ENCODE measurements around the gene SRSF2. TPM values are rescaled to one million over a fixed set of nuclear protein-coding genes. Genes with fewer than 3 reads are reported as not detected.
"Not testable (repeated sequence)": the region's sequence is repeated elsewhere in the genome, so short reads cannot be mapped to it uniquely, and the experiment has no call there.

SRSF2 gene
- total RNA-seq, 1 donor from 2014 or later: 215 TPM

DNA sequence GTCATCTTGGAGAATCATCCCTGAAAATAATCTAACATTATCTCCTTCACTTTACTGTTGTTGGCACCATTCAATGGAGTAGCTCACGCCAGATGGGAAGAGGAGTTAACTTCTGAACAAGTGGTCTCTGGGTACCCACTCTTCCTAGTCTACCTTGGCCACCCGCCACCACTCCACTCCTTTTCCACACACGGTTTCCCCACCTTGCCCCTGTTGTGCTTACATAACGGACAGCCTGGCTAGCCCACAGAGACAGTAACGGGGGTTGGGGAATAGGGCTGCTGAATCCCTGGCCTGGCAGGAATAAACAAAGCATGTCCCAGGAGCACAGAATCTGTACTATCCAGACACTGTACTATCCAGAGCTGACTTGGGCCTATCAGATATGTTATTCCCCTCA, 22.8 kb downstream of the SRSF2 start:
- DNase-seq (ENCODE audit: low spot score): no peak
- no peaks in the 10 kb centered on the region for H3K9me3 Mint-ChIP-seq (ENCODE audit: unreplicated experiment)
- TF ChIP-seq CTCF (IDR thresholded peaks at IDR 0.05; ENCODE audit: unreplicated experiment): no peak
- peaks cover 5% of the 10 kb centered on the region for H3K27me3 Mint-ChIP-seq (ENCODE audit: unreplicated experiment)
- H3K4me1 Mint-ChIP-seq (ENCODE audit: unreplicated experiment): peaks cover 15% of the 10 kb centered on the region
- no peak overlapping the region for H3K4me3 Mint-ChIP-seq (ENCODE audit: unreplicated experiment)
- peaks cover 34% of the 10 kb centered on the region for H3K36me3 Mint-ChIP-seq (ENCODE audit: low read depth, unreplicated experiment)
- H3K27ac Mint-ChIP-seq (ENCODE audit: unreplicated experiment): no peak overlapping the region

DNA sequence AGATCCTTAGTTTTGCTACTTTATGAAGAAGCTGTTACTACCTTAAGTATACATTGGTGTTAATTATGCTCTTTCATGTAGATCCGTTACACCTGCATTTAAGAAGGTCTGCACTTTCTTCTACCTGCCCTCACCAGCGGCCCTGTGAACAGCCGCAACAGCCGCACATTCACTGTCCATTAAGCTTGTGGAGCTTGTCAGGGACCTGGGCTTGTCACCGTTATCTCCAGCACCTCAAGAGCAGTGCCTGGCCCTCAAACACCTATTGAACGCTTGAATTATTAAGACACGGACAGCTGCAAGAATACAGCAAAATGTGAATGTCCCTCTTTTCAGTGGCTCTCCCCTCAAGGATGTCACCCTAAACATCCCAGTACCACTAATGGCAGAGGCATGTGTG, 23.4 kb downstream of the SRSF2 start:
- Mint-ChIP-seq H3K4me1 (ENCODE audit: unreplicated experiment) (peaks cover 18% of the 10 kb centered on the region), H3K36me3 (ENCODE audit: low read depth, unreplicated experiment) (peaks cover 31% of the 10 kb centered on the region), H3K27ac (ENCODE audit: unreplicated experiment) (no peak overlapping the region), H3K4me3 (ENCODE audit: unreplicated experiment) (no peak overlapping the region), H3K9me3 (ENCODE audit: unreplicated experiment) (no peaks in the 10 kb centered on the region), H3K27me3 (ENCODE audit: unreplicated experiment) (peaks cover 7% of the 10 kb centered on the region)
- TF ChIP-seq CTCF (IDR thresholded peaks at IDR 0.05; ENCODE audit: unreplicated experiment): no peak
- DNase-seq (ENCODE audit: low spot score): no peak

DNA sequence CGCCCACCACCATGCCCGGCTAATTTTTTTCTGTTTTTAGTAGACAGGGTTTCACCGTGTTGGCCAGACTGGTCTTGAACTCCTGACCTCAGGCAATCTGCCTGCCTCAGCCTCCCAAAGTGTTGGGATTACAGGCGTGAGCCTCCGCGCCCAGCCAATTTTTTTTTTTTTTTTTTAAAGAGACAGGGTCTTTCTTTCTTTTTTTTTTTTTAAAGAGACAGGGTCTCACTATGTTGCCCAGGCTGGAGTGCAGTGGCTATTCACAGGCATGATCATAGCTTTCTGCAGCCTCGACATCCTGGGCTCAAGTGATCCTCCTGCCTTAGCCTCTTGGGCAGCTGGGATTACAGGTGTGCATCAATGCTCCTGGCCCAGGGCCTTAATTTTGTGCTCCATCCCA, 24.8 kb downstream of the SRSF2 start:
- Mint-ChIP-seq H3K4me1 (ENCODE audit: unreplicated experiment) (peaks cover 18% of the 10 kb centered on the region), H3K36me3 (ENCODE audit: low read depth, unreplicated experiment) (peaks cover 27% of the 10 kb centered on the region)
- DNase-seq (ENCODE audit: low spot score); H3K27ac Mint-ChIP-seq (ENCODE audit: unreplicated experiment); H3K4me3 Mint-ChIP-seq (ENCODE audit: unreplicated experiment); H3K27me3 Mint-ChIP-seq (ENCODE audit: unreplicated experiment); H3K9me3 Mint-ChIP-seq (ENCODE audit: unreplicated experiment): not testable (repeated sequence)

DNA sequence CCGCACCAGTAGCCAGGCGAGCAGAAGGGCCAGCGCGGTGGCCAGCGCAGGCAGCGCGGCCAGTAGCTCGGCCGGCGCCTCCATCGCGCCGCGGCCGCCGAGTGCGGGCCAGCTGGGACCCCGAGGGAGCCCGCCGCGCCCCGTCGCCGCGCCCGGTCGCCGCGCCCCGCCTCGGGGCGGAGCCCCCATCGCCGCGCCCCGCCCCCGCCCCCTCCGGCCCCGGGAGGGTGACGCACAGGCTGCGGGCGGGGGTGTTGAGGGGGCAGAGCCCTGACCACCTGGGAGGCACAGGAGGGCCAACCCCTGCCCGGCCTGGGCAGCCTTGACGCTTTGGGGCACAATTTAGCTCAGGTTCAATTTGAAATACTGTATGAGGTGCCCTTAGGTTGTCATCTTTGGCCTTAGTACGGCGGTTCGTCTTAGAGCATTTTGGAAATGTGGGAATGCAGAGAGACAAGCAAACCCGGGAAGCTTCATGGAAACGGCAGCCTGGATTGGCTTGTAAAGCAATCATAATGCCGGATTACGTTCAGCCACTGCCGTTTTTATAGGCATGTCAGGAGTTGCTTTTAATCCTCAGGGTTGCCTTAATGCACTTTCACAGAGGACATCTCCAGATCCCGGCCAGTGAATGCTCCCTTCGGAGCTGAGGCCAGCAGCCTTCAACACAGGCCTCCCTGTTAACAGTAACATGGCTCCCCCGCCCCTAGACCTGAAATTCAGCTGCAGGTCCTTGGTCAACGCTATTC, 26.1 kb downstream of the SRSF2 start, which contains the start of gene MXRA7:
Gene MXRA7 (minus strand): TSS at position 103 of the 749 bp plus-strand sequence. CDS start 19 bp downstream, at position 84.
- Mint-ChIP-seq H3K36me3 (ENCODE audit: low read depth, unreplicated experiment) (peaks cover 24% of the 10 kb centered on the region), H3K27me3 (ENCODE audit: unreplicated experiment) (peaks cover 6% of the 10 kb centered on the region), H3K27ac (ENCODE audit: unreplicated experiment) (peak within 1 kb of the TSS; percentile 13), H3K9me3 (ENCODE audit: unreplicated experiment) (no peaks in the 10 kb centered on the region), H3K4me3 (ENCODE audit: unreplicated experiment) (peak within 1 kb of the TSS; percentile 89), H3K4me1 (ENCODE audit: unreplicated experiment) (peaks cover 18% of the 10 kb centered on the region)
- peak; percentile 65 for DNase-seq (ENCODE audit: low spot score)
- TF ChIP-seq CTCF (IDR thresholded peaks at IDR 0.05; ENCODE audit: unreplicated experiment): no peak

DNA sequence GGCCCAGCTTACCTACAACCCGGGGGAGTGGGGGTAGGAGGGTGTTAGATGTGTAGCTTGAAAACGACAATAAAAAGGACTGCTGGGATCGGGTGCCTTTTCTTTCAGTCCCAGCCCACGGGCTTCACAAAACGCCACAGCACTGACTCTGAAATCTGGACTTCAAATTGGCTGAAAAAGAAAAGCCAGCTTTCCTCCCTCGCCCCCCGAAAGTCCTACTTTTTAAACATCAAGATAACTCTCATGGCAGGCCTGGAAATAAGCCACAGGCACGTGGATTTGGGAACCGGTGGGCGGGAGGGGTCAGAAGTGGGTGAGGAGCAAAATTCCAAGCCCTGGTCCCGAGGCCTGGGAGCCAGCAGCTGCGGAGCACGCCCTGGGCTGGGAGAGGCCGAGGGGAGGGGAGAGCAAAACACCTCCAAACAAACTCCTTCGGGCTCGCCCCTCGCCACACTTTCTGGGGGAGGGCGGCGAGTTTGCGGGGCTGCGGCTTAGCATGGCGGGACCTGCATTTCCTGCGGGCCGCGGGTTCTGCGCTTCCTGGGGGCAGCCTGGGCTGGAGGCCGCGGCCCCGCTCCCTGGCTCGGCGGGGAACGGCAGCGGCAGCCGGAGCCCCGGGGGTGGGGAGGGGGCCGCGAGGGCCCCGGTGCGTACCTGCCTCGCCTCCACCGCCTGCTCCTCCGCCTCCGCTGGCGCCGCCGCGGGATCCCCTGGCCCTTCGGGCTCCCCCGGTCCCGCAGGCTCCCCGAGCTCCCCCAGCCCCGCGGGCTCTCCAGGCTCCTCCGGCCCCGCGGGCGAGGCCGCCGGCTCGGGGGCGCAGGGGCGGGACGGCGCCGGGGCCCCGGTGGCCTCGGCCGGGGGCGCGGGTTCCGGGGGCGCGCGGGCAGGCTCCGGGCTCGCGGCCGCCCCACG, 26.9 kb downstream of the SRSF2 start:
- H3K4me1 Mint-ChIP-seq (ENCODE audit: unreplicated experiment): peaks cover 18% of the 10 kb centered on the region
- peak overlapping the region; percentile 88 for H3K4me3 Mint-ChIP-seq (ENCODE audit: unreplicated experiment)
- H3K9me3 Mint-ChIP-seq (ENCODE audit: unreplicated experiment); H3K27me3 Mint-ChIP-seq (ENCODE audit: unreplicated experiment); DNase-seq (ENCODE audit: low spot score): not testable (repeated sequence)
- H3K36me3 Mint-ChIP-seq (ENCODE audit: low read depth, unreplicated experiment): peaks cover 19% of the 10 kb centered on the region
- peak overlapping the region; percentile 13 for H3K27ac Mint-ChIP-seq (ENCODE audit: unreplicated experiment)

All from endothelial cell (in vitro differentiated cells).